ENCODE measurements around the gene FIS1.

DNA sequence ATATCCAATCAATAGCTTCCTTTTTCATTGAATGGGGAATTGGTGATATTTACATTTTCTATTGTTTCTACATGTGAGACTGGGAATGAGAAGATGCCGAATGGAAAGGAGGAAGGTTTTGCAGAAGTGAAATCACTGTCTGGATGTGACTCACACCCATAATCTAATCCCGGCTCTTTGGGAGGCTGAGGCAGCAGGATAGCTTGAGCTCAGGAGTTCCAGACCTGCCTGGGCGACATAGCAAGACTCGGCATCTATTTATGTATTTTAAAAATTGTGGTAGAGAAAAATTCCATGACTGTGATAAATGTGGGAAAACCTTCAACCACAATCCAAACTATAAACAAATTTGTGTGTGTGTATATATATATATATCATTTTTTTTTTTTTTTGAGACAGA is 10.9 kb upstream of the FIS1 start:
- TF ChIP-seq, protein P1, sequence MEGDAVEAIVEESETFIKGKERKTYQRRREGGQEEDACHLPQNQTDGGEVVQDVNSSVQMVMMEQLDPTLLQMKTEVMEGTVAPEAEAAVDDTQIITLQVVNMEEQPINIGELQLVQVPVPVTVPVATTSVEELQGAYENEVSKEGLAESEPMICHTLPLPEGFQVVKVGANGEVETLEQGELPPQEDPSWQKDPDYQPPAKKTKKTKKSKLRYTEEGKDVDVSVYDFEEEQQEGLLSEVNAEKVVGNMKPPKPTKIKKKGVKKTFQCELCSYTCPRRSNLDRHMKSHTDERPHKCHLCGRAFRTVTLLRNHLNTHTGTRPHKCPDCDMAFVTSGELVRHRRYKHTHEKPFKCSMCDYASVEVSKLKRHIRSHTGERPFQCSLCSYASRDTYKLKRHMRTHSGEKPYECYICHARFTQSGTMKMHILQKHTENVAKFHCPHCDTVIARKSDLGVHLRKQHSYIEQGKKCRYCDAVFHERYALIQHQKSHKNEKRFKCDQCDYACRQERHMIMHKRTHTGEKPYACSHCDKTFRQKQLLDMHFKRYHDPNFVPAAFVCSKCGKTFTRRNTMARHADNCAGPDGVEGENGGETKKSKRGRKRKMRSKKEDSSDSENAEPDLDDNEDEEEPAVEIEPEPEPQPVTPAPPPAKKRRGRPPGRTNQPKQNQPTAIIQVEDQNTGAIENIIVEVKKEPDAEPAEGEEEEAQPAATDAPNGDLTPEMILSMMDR (IDR thresholded peaks at IDR 0.05; ENCODE audit: insufficient read depth, low read depth, low read length): no peak
- no peak for TF ChIP-seq EZH2 (IDR thresholded peaks at IDR 0.05; ENCODE audit: insufficient read depth, low read length)

Measured in astrocyte (in vitro differentiated cells and primary cell).